ENCODE results near the gene BTN2A1. TPM values are rescaled to one million over a fixed set of nuclear protein-coding genes. Genes with fewer than 3 reads are reported as not detected.

Gene BTN2A1
- total RNA-seq, 1 experiment from 2014 or later, result 11.2 TPM

GRCh38 chr6:26445934-26446667 lies 11.7 kb upstream of the BTN2A1 start:
- ChIA-PET POLR2A (no interaction called here), CTCF (no interaction called here), RAD21 (ENCODE audit: low non-redundant PET in 1 of 2, low total read pairs in 2 of 2, uncharacterized antibody in 2 of 2, unreplicated experiment in 2 of 2) (no interaction called here)
- no peak for TF ChIP-seq EGR1 (IDR thresholded peaks at IDR 0.05; ENCODE audit: low read depth)
- no peak for TF ChIP-seq EZH2phosphoT487 (IDR thresholded peaks at IDR 0.05; ENCODE audit: borderline replicate concordance)
- no peak for TF ChIP-seq CTCF (IDR thresholded peaks at IDR 0.05 in 2 of 3, conservative IDR thresholded peaks at IDR 0.05 in 1 of 3; ENCODE audit: borderline replicate concordance in 1 of 3, insufficient read depth in 1 of 3, low read depth in 2 of 3, low read length in 2 of 3)
- no peak for TF ChIP-seq POLR2A (IDR thresholded peaks at IDR 0.05; ENCODE audit: borderline replicate concordance, extremely low read depth, insufficient read depth, insufficient read length)
- TF ChIP-seq YY1 (IDR thresholded peaks at IDR 0.05; ENCODE audit: extremely low read depth, insufficient replicate concordance, low read depth, low read length), result no peak
- TF ChIP-seq SRF (IDR thresholded peaks at IDR 0.05; ENCODE audit: low read depth), result no peak
- no peak for TF ChIP-seq CEBPB (IDR thresholded peaks at IDR 0.05; ENCODE audit: low read depth)
- TF ChIP-seq EZH2 (IDR thresholded peaks at IDR 0.05), result no peak
- no peak for TF ChIP-seq MAX (IDR thresholded peaks at IDR 0.05)
- TF ChIP-seq POLR2AphosphoS5 (IDR thresholded peaks at IDR 0.05; ENCODE audit: low read depth, low read length), result no peak
- no peak for TF ChIP-seq ELF1 (IDR thresholded peaks at IDR 0.05; ENCODE audit: borderline replicate concordance, low read depth)
- no peak for TF ChIP-seq SP1 (IDR thresholded peaks at IDR 0.05; ENCODE audit: low read depth)
- no peak for TF ChIP-seq REST (IDR thresholded peaks at IDR 0.05; ENCODE audit: low read depth)
- TF ChIP-seq ZNF274 (IDR thresholded peaks at IDR 0.05; ENCODE audit: low read depth, low read length), result no peak
- no peak for TF ChIP-seq FOSL1 (IDR thresholded peaks at IDR 0.05; ENCODE audit: low read depth)
- no peak for TF ChIP-seq TCF7L2 (IDR thresholded peaks at IDR 0.05; ENCODE audit: borderline replicate concordance, extremely low read depth, insufficient read depth, insufficient read length)
- no peak for TF ChIP-seq RAD21 (IDR thresholded peaks at IDR 0.05; ENCODE audit: low read depth)
- no peak for TF ChIP-seq ZBTB33 (IDR thresholded peaks at IDR 0.05; ENCODE audit: extremely low read depth, insufficient replicate concordance, low read length)
- TF ChIP-seq ZFX (IDR thresholded peaks at IDR 0.05), result no peak
- no peak for TF ChIP-seq ATF3 (IDR thresholded peaks at IDR 0.05)
- Histone ChIP-seq H3K27me3 (ENCODE audit: insufficient read depth, low read length) (no peaks in the 10 kb centered on the region), H3K9me2 (ENCODE audit: insufficient read depth) (no peaks in the 10 kb centered on the region), H3K4me3 (replicated peaks in 1 of 2; ENCODE audit: low read depth in 1 of 2, low read length in 2 of 2) (no peak overlapping the region), H2AFZ (ENCODE audit: low read depth, low read length, poor library complexity, severe bottlenecking) (no peak overlapping the region), H3K27ac (ENCODE audit: low read depth, low read length) (no peak overlapping the region), H3K36me3 (ENCODE audit: control insufficient read depth in 1 of 2, insufficient read depth in 2 of 2, low read length in 2 of 2) (no peaks in the 10 kb centered on the region), H3K9me3 (ENCODE audit: control insufficient read depth in 1 of 2, insufficient read depth in 1 of 2, low read depth in 1 of 2, low read length in 2 of 2) (no peaks in the 10 kb centered on the region), H3K4me2 (ENCODE audit: low read length) (no peak overlapping the region), H3K79me2 (ENCODE audit: insufficient read depth, low read length) (no peaks in the 10 kb centered on the region), H3K9ac (ENCODE audit: low read length) (no peak overlapping the region), H4K20me1 (ENCODE audit: insufficient read depth) (no peaks in the 10 kb centered on the region), H3K4me1 (ENCODE audit: control insufficient read depth in 1 of 2, insufficient read depth in 2 of 2, low read length in 2 of 2) (0 out of 4 replicates have a peak, but pooled peaks cover 0 to under 1% of the 10 kb centered on the region in 2 experiments)
- intact Hi-C loops (cut with micrococcal nuclease), result no loop called here
- no peak for DNase-seq (ENCODE audit: low read depth, low spot score)
- BruUV-seq (replicated peaks), result no TSS peak
- ATAC-seq, result no peak
